Muscle of back (tissue), 11 donors: ENCODE results near the gene PLXNB1. TPM values are rescaled to one million over a fixed set of nuclear protein-coding genes. Genes with fewer than 3 reads are reported as not detected.
"Not testable (repeated sequence)": the region's sequence is repeated elsewhere in the genome, so short reads cannot be mapped to it uniquely, and the experiment has no call there.

Experiments
- DNase-seq, 3 donors: peaks; one replicate each; pipeline versions ENCODE4 v3.0.0 to v3.0.0-alpha.2; 2013
- polyA plus RNA-seq, 10 donors: library from polyadenylated mRNA; unstranded; fragments of 120-200 nt; gene quantifications; one replicate each; pipeline ENCODE4 v1.2.1, GENCODE V29; 2013; ENCODE audit not compliant: insufficient read length in 10 of 10

The PLXNB1 gene
- polyA plus RNA-seq, 10 donors: 11.4 to 33.0 (median 20.0) TPM

GRCh38 chr3:48405343-48405881 lies 24.5 kb downstream of the PLXNB1 start:
- peak in 1 of 3 donors; percentile 0 for DNase-seq

- DNase-seq: peak in 1 of 3 donors; percentile 0
Observed at GRCh38 chr3:48404440-48405342, 25.2 kb downstream of the PLXNB1 start.

GRCh38 chr3:48403533-48404439 lies 26.1 kb downstream of the PLXNB1 start:
- DNase-seq: no peak

GRCh38 chr3:48402907-48403306 lies 27.0 kb downstream of the PLXNB1 start:
- DNase-seq: no peak

- DNase-seq: peak; percentile 27 to 67 (median 38)
Observed at GRCh38 chr3:48402281-48402732, 27.6 kb downstream of the PLXNB1 start.

GRCh38 chr3:48401434-48401901 lies 28.4 kb downstream of the PLXNB1 start:
- DNase-seq: not testable (repeated sequence)

GRCh38 chr3:48400824-48401433 lies 29.0 kb downstream of the PLXNB1 start:
- peak; percentile 39 to 65 (median 50) for DNase-seq

- no peak for DNase-seq
Observed at GRCh38 chr3:48399387-48400172, 30.3 kb downstream of the PLXNB1 start.

GRCh38 chr3:48398701-48399386 lies 31.0 kb downstream of the PLXNB1 start:
- no peak for DNase-seq

- no peak for DNase-seq
Observed at GRCh38 chr3:48397767-48398681, 31.9 kb downstream of the PLXNB1 start.

- DNase-seq: no peak
Observed at GRCh38 chr3:48395714-48396113, 34.2 kb downstream of the PLXNB1 start.

GRCh38 chr3:48394391-48394790 lies 35.5 kb downstream of the PLXNB1 start:
- no peak for DNase-seq

- DNase-seq: no peak
Observed at GRCh38 chr3:48388966-48389365, 40.9 kb downstream of the PLXNB1 start.

- no peak for DNase-seq
Observed at GRCh38 chr3:48387634-48388033, 42.3 kb downstream of the PLXNB1 start.

- no peak for DNase-seq
Observed at GRCh38 chr3:48372862-48373435, 56.9 kb downstream of the PLXNB1 start.

- DNase-seq: no peak
Observed at GRCh38 chr3:48372377-48372770, 57.5 kb downstream of the PLXNB1 start.

- no peak for DNase-seq
Observed at GRCh38 chr3:48371651-48372376, 58.1 kb downstream of the PLXNB1 start, which contains the start of gene FBXW12. Gene FBXW12, plus strand, starts transcription at chr3:48372219. Its CDS starts 549 bp downstream, at chr3:48372768.

- DNase-seq: no peak
Observed at GRCh38 chr3:48370333-48370713, 59.6 kb downstream of the PLXNB1 start.
